HEK293 (cell line): ENCODE results near the gene GABBR2.
A peak's percentile ranks its signal among the peaks of the same experiment; 100 is the strongest.

ENCODE experiments used
- CTCF ChIA-PET: fragments of 350-600 bp; formaldehyde crosslinking; extraction: SDS; loops from one replicate; lab custom pipeline; 2021; ENCODE audit warnings: antibody characterized with exemption; lab: Yijun Ruan, JAX
- POLR2A ChIA-PET: fragments of 300-600 bp; formaldehyde crosslinking; extraction: SDS; loops from one replicate; lab custom pipeline; 2020; ENCODE audit warnings: antibody characterized with exemption, inconsistent platforms; lab: Yijun Ruan, JAX
- H3K27ac ChIP-seq: fragments of 200-500 bp; sonication (Bioruptor generic); 2 replicates; pipeline ENCODE4 v1.5.1; 2014; ENCODE audit warnings: low read depth, low read length, control low read depth, inconsistent platforms; ENCODE audit errors: extremely low read depth
- H3K36me3 ChIP-seq, 2 experiments: fragments of 200-500 bp in 1 of 2; sonication (Bioruptor generic) in 1 of 2; 1 replicate in 1 of 2; 2 replicates in 1 of 2; pipeline ENCODE4 v1.5.1; 2014 to 2017; ENCODE audit warnings: inconsistent platforms in 2 of 2, low read length in 2 of 2; ENCODE audit not compliant: control insufficient read depth in 2 of 2, insufficient read depth in 1 of 2
- H3K4me1 ChIP-seq: fragments of 200-500 bp; sonication (Bioruptor generic); 2 replicates; pipeline ENCODE4 v1.5.1; 2014; ENCODE audit warnings: mild to moderate bottlenecking, low read length, inconsistent platforms; ENCODE audit not compliant: control insufficient read depth, insufficient read depth
- H3K4me3 ChIP-seq: 2 replicates; pipeline ENCODE4 v1.5.1; 2011; ENCODE audit warnings: low read depth, mild to moderate bottlenecking, control low read depth, low read length, moderate library complexity
- H3K9me3 ChIP-seq: fragments of 200-500 bp; sonication (Bioruptor generic); 2 replicates; pipeline ENCODE4 v1.5.1; 2014; ENCODE audit warnings: low read depth, low read length, inconsistent platforms; ENCODE audit not compliant: control insufficient read depth, insufficient read depth
- BCL11A ChIP-seq: fragments of 450-650 bp; formaldehyde crosslinking; IDR thresholded peaks from 2 replicates; pipeline ENCODE4 v1.5.1; 2016; ENCODE audit warnings: low read depth, missing biosample characterization, missing genetic modification characterization
- GLIS2 ChIP-seq: fragments of 450-650 bp; formaldehyde crosslinking; IDR thresholded peaks from 2 replicates; pipeline ENCODE4 v1.5.1; 2016; ENCODE audit warnings: missing biosample characterization, missing genetic modification characterization
- KLF16 ChIP-seq: fragments of 450-650 bp; formaldehyde crosslinking; IDR thresholded peaks from 2 replicates; pipeline ENCODE4 v1.5.1; 2017; ENCODE audit warnings: missing biosample characterization, missing genetic modification characterization
- MYNN ChIP-seq: fragments of 450-650 bp; formaldehyde crosslinking; IDR thresholded peaks from 2 replicates; pipeline ENCODE4 v1.5.1; 2016; ENCODE audit warnings: missing biosample characterization, missing genetic modification characterization, borderline replicate concordance
- PRDM1 ChIP-seq: fragments of 450-650 bp; formaldehyde crosslinking; IDR thresholded peaks from 2 replicates; pipeline ENCODE4; 2016; ENCODE audit warnings: missing biosample characterization, missing genetic modification characterization
- ZNF174 ChIP-seq: fragments of 450-650 bp; formaldehyde crosslinking; IDR thresholded peaks from 2 replicates; pipeline ENCODE4 v1.5.0; 2017; ENCODE audit warnings: missing biosample characterization, mild to moderate bottlenecking, missing genetic modification characterization
- ZNF239 ChIP-seq: fragments of 450-650 bp; formaldehyde crosslinking; IDR thresholded peaks from 2 replicates; pipeline ENCODE4 v1.5.1; 2016; ENCODE audit warnings: missing biosample characterization, missing genetic modification characterization
- ZNF274 ChIP-seq, 2 experiments: fragments of 200-500 bp in 1 of 2; fragments of 450-650 bp in 1 of 2; sonication (Bioruptor generic) in 1 of 2; formaldehyde crosslinking in 1 of 2; IDR thresholded peaks; 2 replicates each; pipeline versions ENCODE4 v1.5.1 to v1.6.1; 2014 to 2016; ENCODE audit warnings: borderline replicate concordance in 1 of 2, inconsistent platforms in 1 of 2, low read length in 1 of 2, missing biosample characterization in 1 of 2, missing genetic modification characterization in 1 of 2
- ZNF391 ChIP-seq: fragments of 450-650 bp; formaldehyde crosslinking; IDR thresholded peaks from 2 replicates; pipeline ENCODE4 v1.5.1; 2016; ENCODE audit warnings: low read depth, missing biosample characterization, missing genetic modification characterization, borderline replicate concordance
- ZNF501 ChIP-seq: fragments of 450-650 bp; formaldehyde crosslinking; IDR thresholded peaks from 2 replicates; pipeline ENCODE4 v1.5.1; 2016; ENCODE audit warnings: missing biosample characterization, missing genetic modification characterization
- ZNF514 ChIP-seq: fragments of 450-650 bp; formaldehyde crosslinking; IDR thresholded peaks from 2 replicates; pipeline ENCODE4 v1.5.1; 2016; ENCODE audit warnings: missing biosample characterization, missing genetic modification characterization
- ZNF544 ChIP-seq: fragments of 450-650 bp; formaldehyde crosslinking; IDR thresholded peaks from 2 replicates; pipeline ENCODE4 v1.5.0; 2017; ENCODE audit warnings: missing biosample characterization, missing genetic modification characterization
- ZNF549 ChIP-seq: fragments of 450-650 bp; IDR thresholded peaks from 2 replicates; pipeline ENCODE4 v1.5.1; 2018; ENCODE audit warnings: missing biosample characterization, missing genetic modification characterization, mild to moderate bottlenecking, inconsistent platforms, moderate library complexity
- ZNF560 ChIP-seq: fragments of 450-650 bp; formaldehyde crosslinking; IDR thresholded peaks from 2 replicates; pipeline ENCODE4 v1.5.1; 2017; ENCODE audit warnings: missing biosample characterization, missing genetic modification characterization, borderline replicate concordance
- TF ChIP-seq, protein P1 (sequence below): fragments of 450-650 bp; formaldehyde crosslinking; IDR thresholded peaks from 2 replicates; pipeline ENCODE4 v1.5.1; 2016; ENCODE audit warnings: missing biosample characterization, missing genetic modification characterization
- TF ChIP-seq, protein P2 (sequence below): fragments of 450-650 bp; formaldehyde crosslinking; IDR thresholded peaks from 2 replicates; pipeline ENCODE4 v1.5.1; 2016; ENCODE audit warnings: missing biosample characterization, missing genetic modification characterization
- TF ChIP-seq, protein P3 (sequence below): fragments of 450-650 bp; formaldehyde crosslinking; IDR thresholded peaks from 2 replicates; pipeline ENCODE4 v1.5.1; 2016; ENCODE audit warnings: missing biosample characterization, missing genetic modification characterization
- TF ChIP-seq, protein P4 (sequence below): fragments of 450-650 bp; formaldehyde crosslinking; IDR thresholded peaks from 2 replicates; pipeline ENCODE4 v1.5.1; 2016; ENCODE audit warnings: missing biosample characterization, missing genetic modification characterization, borderline replicate concordance
- TF ChIP-seq, protein P5 (sequence below): fragments of 450-650 bp; formaldehyde crosslinking; IDR thresholded peaks from 2 replicates; pipeline ENCODE4 v1.5.0; 2017; ENCODE audit warnings: missing biosample characterization, missing genetic modification characterization, borderline replicate concordance
- TF ChIP-seq, protein P6 (sequence below): fragments of 450-650 bp; formaldehyde crosslinking; IDR thresholded peaks from 2 replicates; pipeline ENCODE4 v1.5.1; 2017; ENCODE audit warnings: missing biosample characterization, missing genetic modification characterization

Gene GABBR2

DNA sequence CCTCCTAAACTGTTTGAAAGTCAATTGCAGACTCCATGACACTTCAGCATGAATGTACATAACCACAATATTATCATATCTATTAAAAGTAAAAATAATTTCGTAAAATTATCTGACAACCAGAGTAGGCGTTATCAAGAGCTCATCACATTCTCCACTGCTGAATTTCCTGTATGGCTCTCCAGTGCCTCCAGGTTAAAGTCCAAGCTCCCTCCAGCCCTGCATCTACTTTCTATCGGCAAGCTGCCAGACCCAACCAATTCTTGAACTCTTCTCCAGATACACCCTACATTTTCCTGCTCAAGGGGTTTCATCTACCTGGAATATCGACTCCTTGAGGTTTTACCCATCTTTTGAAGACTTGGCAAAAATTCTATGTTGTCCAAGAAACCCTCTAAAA lies 378.8 kb downstream of the GABBR2 start:
- no peaks in the 10 kb centered on the region for H3K4me1 ChIP-seq
- ChIA-PET CTCF (interaction anchor here (0.9 to 1.8 kb wide), 3 partner anchors 14 to 446 kb away, joined by 3 to 7 read pairs (median 5); no protein-coding TSS in a partner anchor), POLR2A (no interaction called here)
- H3K36me3 ChIP-seq = no peaks in the 10 kb centered on the region
- H3K9me3 ChIP-seq = no peaks in the 10 kb centered on the region
- H3K27ac ChIP-seq = no peak overlapping the region
- H3K4me3 ChIP-seq = no peak overlapping the region
- 0 out of 2 replicates have a peak, but pooled peaks have one; percentile 44 for TF ChIP-seq PRDM1 (tag by site-specific recombination)
- TF ChIP-seq, protein P1, sequence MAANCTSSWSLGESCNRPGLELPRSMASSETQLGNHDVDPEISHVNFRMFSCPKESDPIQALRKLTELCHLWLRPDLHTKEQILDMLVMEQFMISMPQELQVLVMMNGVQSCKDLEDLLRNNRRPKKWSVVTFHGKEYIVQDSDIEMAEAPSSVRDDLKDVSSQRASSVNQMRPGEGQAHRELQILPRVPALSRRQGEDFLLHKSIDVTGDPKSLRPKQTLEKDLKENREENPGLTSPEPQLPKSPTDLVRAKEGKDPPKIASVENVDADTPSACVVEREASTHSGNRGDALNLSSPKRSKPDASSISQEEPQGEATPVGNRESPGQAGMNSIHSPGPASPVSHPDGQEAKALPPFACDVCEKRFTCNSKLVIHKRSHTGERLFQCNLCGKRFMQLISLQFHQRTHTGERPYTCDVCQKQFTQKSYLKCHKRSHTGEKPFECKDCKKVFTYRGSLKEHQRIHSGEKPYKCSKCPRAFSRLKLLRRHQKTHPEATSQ (tag by site-specific recombination) = no peak
- TF ChIP-seq, all 188 proteins: peak for 1

DNA sequence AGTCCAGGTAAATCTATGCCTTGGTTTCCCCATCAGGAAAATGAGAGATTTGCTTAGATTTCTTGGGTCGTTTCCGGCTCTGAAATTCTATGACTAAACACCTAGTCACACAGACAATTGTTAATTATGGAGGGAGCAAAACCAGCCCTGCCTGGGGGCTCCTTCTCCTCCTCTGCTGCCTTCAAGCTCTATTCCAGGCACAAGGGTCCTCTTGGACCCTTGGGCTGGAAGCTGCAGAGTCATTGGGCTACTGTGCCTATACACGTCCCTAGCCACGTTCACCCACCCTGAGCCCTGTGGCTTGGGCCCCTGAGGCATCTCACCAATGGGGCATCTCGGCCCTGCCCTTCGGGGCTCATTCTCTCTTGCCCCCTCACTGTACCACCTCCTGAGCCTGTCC lies 379.5 kb downstream of the GABBR2 start:
- no peaks in the 10 kb centered on the region for H3K36me3 ChIP-seq
- ChIA-PET POLR2A (no interaction called here), CTCF (interaction anchor here (1.4 to 1.8 kb wide), 2 partner anchors 13 to 446 kb away, joined by 5 to 7 read pairs; no protein-coding TSS in a partner anchor)
- no peak for TF ChIP-seq ZNF560 (tag by site-specific recombination)
- no peak for TF ChIP-seq ZNF174
- TF ChIP-seq ZNF391 (tag by site-specific recombination) = no peak
- TF ChIP-seq ZNF549 (tag by site-specific recombination) = no peak
- TF ChIP-seq ZNF514 (tag by site-specific recombination) = no peak
- TF ChIP-seq GLIS2 = no peak
- no peak for TF ChIP-seq MYNN (tag by site-specific recombination)
- TF ChIP-seq, protein P2, sequence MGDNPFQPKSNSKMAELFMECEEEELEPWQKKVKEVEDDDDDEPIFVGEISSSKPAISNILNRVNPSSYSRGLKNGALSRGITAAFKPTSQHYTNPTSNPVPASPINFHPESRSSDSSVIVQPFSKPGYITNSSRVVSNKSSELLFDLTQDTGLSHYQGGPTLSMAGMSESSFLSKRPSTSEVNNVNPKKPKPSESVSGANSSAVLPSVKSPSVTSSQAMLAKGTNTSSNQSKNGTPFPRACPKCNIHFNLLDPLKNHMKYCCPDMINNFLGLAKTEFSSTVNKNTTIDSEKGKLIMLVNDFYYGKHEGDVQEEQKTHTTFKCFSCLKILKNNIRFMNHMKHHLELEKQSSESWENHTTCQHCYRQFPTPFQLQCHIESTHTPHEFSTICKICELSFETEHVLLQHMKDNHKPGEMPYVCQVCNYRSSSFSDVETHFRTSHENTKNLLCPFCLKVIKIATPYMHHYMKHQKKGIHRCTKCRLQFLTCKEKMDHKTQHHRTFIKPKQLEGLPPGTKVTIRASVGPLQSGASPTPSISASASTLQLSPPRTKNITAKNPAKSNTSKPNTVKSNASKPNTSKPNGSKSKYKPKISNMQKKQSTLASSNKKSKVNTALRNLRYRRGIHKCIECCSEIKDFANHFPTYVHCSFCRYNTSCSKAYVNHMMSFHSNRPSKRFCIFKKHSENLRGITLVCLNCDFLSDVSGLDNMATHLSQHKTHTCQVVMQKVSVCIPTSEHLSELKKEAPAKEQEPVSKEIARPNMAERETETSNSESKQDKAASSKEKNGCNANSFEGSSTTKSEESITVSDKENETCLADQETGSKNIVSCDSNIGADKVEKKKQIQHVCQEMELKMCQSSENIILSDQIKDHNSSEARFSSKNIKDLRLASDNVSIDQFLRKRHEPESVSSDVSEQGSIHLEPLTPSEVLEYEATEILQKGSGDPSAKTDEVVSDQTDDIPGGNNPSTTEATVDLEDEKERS (tag by site-specific recombination) = no peak
- TF ChIP-seq, protein P3, sequence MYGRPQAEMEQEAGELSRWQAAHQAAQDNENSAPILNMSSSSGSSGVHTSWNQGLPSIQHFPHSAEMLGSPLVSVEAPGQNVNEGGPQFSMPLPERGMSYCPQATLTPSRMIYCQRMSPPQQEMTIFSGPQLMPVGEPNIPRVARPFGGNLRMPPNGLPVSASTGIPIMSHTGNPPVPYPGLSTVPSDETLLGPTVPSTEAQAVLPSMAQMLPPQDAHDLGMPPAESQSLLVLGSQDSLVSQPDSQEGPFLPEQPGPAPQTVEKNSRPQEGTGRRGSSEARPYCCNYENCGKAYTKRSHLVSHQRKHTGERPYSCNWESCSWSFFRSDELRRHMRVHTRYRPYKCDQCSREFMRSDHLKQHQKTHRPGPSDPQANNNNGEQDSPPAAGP (tag by site-specific recombination) = no peak
- TF ChIP-seq, protein P4, sequence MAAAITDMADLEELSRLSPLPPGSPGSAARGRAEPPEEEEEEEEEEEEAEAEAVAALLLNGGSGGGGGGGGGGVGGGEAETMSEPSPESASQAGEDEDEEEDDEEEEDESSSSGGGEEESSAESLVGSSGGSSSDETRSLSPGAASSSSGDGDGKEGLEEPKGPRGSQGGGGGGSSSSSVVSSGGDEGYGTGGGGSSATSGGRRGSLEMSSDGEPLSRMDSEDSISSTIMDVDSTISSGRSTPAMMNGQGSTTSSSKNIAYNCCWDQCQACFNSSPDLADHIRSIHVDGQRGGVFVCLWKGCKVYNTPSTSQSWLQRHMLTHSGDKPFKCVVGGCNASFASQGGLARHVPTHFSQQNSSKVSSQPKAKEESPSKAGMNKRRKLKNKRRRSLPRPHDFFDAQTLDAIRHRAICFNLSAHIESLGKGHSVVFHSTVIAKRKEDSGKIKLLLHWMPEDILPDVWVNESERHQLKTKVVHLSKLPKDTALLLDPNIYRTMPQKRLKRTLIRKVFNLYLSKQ (tag by site-specific recombination) = no peak
- no peak for TF ChIP-seq ZNF501 (tag by site-specific recombination)
- TF ChIP-seq ZNF544 = no peak
- H3K4me3 ChIP-seq = no peak overlapping the region
- no peaks in the 10 kb centered on the region for H3K9me3 ChIP-seq
- no peaks in the 10 kb centered on the region for H3K4me1 ChIP-seq
- H3K27ac ChIP-seq = no peak overlapping the region

DNA sequence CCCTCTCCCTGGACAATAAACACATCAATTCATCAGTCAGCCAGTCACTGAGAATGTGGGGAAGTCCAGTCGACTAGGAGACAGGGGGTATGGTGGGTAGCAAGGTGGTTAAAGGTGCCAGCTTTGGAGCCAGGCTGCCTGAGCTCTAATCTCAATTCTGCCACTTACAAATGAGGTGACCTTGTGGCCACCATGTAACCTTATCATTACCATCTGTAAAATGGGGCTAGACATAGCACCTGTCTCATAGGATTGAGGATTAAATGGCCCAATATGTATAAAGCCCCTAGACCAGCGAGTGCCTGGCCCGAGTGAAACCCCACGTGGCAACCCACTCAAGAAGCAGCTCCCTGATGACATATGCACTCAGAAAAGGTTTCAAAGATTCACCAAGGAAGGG lies 380.0 kb downstream of the GABBR2 start:
- Histone ChIP-seq H3K27ac (no peak overlapping the region), H3K36me3 (no peaks in the 10 kb centered on the region), H3K4me3 (no peak overlapping the region), H3K4me1 (no peaks in the 10 kb centered on the region), H3K9me3 (no peaks in the 10 kb centered on the region)
- POLR2A ChIA-PET = no interaction called here
- CTCF ChIA-PET = interaction anchor here (1.4 to 1.8 kb wide), 2 partner anchors 12 to 447 kb away, joined by 5 to 7 read pairs; no protein-coding TSS in a partner anchor
- TF ChIP-seq ZNF274 (IDR thresholded peaks at IDR 0.05; ENCODE audit: low read length) = no peak
- TF ChIP-seq ZNF274 (tag by site-specific recombination; IDR thresholded peaks at IDR 0.05; ENCODE audit: borderline replicate concordance) = no peak
- TF ChIP-seq KLF16 (tag by site-specific recombination) = no peak
- no peak for TF ChIP-seq ZNF239
- TF ChIP-seq BCL11A (tag by site-specific recombination) = no peak
- TF ChIP-seq ZNF544 = no peak
- TF ChIP-seq, protein P5, sequence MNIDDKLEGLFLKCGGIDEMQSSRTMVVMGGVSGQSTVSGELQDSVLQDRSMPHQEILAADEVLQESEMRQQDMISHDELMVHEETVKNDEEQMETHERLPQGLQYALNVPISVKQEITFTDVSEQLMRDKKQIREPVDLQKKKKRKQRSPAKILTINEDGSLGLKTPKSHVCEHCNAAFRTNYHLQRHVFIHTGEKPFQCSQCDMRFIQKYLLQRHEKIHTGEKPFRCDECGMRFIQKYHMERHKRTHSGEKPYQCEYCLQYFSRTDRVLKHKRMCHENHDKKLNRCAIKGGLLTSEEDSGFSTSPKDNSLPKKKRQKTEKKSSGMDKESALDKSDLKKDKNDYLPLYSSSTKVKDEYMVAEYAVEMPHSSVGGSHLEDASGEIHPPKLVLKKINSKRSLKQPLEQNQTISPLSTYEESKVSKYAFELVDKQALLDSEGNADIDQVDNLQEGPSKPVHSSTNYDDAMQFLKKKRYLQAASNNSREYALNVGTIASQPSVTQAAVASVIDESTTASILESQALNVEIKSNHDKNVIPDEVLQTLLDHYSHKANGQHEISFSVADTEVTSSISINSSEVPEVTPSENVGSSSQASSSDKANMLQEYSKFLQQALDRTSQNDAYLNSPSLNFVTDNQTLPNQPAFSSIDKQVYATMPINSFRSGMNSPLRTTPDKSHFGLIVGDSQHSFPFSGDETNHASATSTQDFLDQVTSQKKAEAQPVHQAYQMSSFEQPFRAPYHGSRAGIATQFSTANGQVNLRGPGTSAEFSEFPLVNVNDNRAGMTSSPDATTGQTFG (tag by site-specific recombination) = no peak
- TF ChIP-seq, protein P6, sequence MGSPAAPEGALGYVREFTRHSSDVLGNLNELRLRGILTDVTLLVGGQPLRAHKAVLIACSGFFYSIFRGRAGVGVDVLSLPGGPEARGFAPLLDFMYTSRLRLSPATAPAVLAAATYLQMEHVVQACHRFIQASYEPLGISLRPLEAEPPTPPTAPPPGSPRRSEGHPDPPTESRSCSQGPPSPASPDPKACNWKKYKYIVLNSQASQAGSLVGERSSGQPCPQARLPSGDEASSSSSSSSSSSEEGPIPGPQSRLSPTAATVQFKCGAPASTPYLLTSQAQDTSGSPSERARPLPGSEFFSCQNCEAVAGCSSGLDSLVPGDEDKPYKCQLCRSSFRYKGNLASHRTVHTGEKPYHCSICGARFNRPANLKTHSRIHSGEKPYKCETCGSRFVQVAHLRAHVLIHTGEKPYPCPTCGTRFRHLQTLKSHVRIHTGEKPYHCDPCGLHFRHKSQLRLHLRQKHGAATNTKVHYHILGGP (tag by site-specific recombination) = no peak
